ENCODE measurements around the gene KLHL2.

DNA sequence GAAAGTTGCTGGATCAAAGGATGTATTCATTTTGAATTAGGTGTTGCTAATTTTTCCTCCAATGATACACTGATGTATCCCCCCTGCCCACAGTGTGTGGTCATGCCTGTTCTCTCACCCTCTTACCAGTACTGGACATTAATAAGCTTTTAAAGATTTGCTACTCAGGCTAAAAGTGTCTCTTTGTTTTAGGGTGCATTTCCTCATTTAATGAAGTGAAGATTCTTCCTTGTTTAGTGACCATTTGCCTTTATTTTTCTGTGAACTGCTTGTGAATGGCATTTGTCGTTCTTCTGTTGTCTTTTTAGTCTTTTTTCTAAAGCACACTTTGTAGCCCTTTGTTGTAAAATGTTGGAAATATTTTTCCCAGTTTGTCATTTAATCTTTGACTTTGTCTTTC, 125.1 kb downstream of the KLHL2 start:
- no peak for TF ChIP-seq CTCF (IDR thresholded peaks at IDR 0.05)
- no peak for TF ChIP-seq POLR2A (IDR thresholded peaks at IDR 0.05)
